HepG2 (cell line): Measurements from ENCODE around the gene PRMT5. TPM values are rescaled to one million over a fixed set of nuclear protein-coding genes. Genes with fewer than 3 reads are reported as not detected.

Source experiments
- AHR ChIP-seq: IDR thresholded peaks from 2 replicates; pipeline ENCODE4 v1.6.1; 2018; ENCODE audit warnings: missing genetic modification reagents, missing compliant biosample characterization
- CHCHD3 ChIP-seq: sonication (generic); formaldehyde crosslinking; IDR thresholded peaks from 2 replicates; pipeline ENCODE4 v1.8.0; 2022; ENCODE audit warnings: mild to moderate bottlenecking, missing genetic modification reagents, moderate library complexity
- DR1 ChIP-seq: sonication (generic); formaldehyde crosslinking; IDR thresholded peaks from 2 replicates; pipeline ENCODE4 v1.8.0; 2021; ENCODE audit warnings: mild to moderate bottlenecking, missing genetic modification reagents, inconsistent platforms
- FOXJ3 ChIP-seq: sonication (generic); formaldehyde crosslinking; IDR thresholded peaks from 2 replicates; pipeline ENCODE4 v1.4.0; 2020; ENCODE audit warnings: missing genetic modification reagents, mild to moderate bottlenecking, borderline replicate concordance
- KDM5A ChIP-seq: fragments of 200-600 bp; sonication (generic); IDR thresholded peaks from 2 replicates; pipeline ENCODE4 v1.7.0; 2018; ENCODE audit warnings: antibody characterized with exemption, mild to moderate bottlenecking, low read length, borderline replicate concordance
- MED1 ChIP-seq: sonication (generic); formaldehyde crosslinking; IDR thresholded peaks from 2 replicates; pipeline ENCODE4 v1.4.0; 2020; ENCODE audit warnings: missing genetic modification reagents
- NFE2 ChIP-seq: sonication (generic); formaldehyde crosslinking; IDR thresholded peaks from 2 replicates; pipeline ENCODE4 v1.4.0; 2020; ENCODE audit warnings: missing genetic modification reagents
- PAXIP1 ChIP-seq: sonication (generic); formaldehyde crosslinking; conservative IDR thresholded peaks from 2 replicates; pipeline ENCODE4 v1.4.0; 2020; ENCODE audit warnings: mild to moderate bottlenecking, missing genetic modification reagents, moderate library complexity
- TCF12 ChIP-seq, 2 experiments: fragments of 450-650 bp in 1 of 2; sonication (generic) in 1 of 2; formaldehyde crosslinking in 1 of 2; IDR thresholded peaks; 2 replicates each; pipeline versions ENCODE4 v1.6.1 to v1.8.0; 2017 to 2022; ENCODE audit warnings: antibody characterized with exemption in 1 of 2, mild to moderate bottlenecking in 1 of 2, missing genetic modification reagents in 1 of 2, moderate library complexity in 1 of 2
- ZNF136 ChIP-seq: sonication (generic); formaldehyde crosslinking; IDR thresholded peaks from 2 replicates; pipeline ENCODE4 v1.8.1; 2022; ENCODE audit warnings: low read depth, mild to moderate bottlenecking, moderate library complexity, missing genetic modification reagents
- ZNF205 ChIP-seq: IDR thresholded peaks from 2 replicates; pipeline ENCODE4 v1.6.1; 2018; ENCODE audit warnings: missing biosample characterization, missing genetic modification reagents
- ZNF232 ChIP-seq: sonication (generic); formaldehyde crosslinking; IDR thresholded peaks from 2 replicates; pipeline ENCODE4 v1.4.0; 2020; ENCODE audit warnings: missing genetic modification reagents, borderline replicate concordance
- ZNF570 ChIP-seq: sonication (generic); formaldehyde crosslinking; IDR thresholded peaks from 2 replicates; pipeline ENCODE4 v1.4.0; 2020; ENCODE audit warnings: mild to moderate bottlenecking, missing genetic modification reagents, borderline replicate concordance
- ZNF619 ChIP-seq: sonication (generic); formaldehyde crosslinking; IDR thresholded peaks from 2 replicates; pipeline ENCODE4 v1.4.0; 2020; ENCODE audit warnings: mild to moderate bottlenecking, missing genetic modification reagents
- ZNF850 ChIP-seq: sonication (generic); formaldehyde crosslinking; conservative IDR thresholded peaks from 2 replicates; pipeline ENCODE4 v1.9.0; 2021; ENCODE audit warnings: mild to moderate bottlenecking, missing genetic modification reagents
- polyA plus RNA-seq, 8 experiments: library from polyadenylated mRNA; depleted of rRNA in 3 of 8; stranded (reverse) in 7 of 8; unstranded in 1 of 8; fragments of >200 nt; fragmentation: Illumina TruSeq in 4 of 8; extraction: Trizol in 4 of 8; gene quantifications; 2 replicates each; pipeline versions ENCODE4 v1.2.1 to v1.2.3, GENCODE V29; 2011 to 2016; ENCODE audit warnings: low read depth in 4 of 8, missing spikeins in 1 of 8, mixed read lengths in 1 of 8; ENCODE audit not compliant: insufficient read depth in 1 of 8
- total RNA-seq, 5 experiments: library from RNA; depleted of rRNA; stranded (reverse); fragments of >200 nt; fragmentation: Illumina TruSeq; extraction: Trizol; gene quantifications; 2 replicates each; pipeline ENCODE4 v1.2.3, GENCODE V29; 2016; ENCODE audit warnings: low read depth in 1 of 5
- TF ChIP-seq, protein P1 (sequence below): sonication (generic); formaldehyde crosslinking; IDR thresholded peaks from 2 replicates; pipeline ENCODE4 v1.4.0; 2020; ENCODE audit warnings: missing genetic modification reagents
- TF ChIP-seq, protein P2 (sequence below), 2 experiments: fragments of 450-650 bp in 1 of 2; sonication (generic) in 1 of 2; formaldehyde crosslinking; IDR thresholded peaks; 2 replicates each; pipeline versions ENCODE4 v1.5.0 to v1.8.0; 2020 to 2022; ENCODE audit warnings: mild to moderate bottlenecking in 1 of 2, missing genetic modification reagents in 1 of 2
- TF ChIP-seq, protein P3 (sequence below): sonication (generic); formaldehyde crosslinking; IDR thresholded peaks from 2 replicates; pipeline ENCODE4 v1.8.0; 2022; ENCODE audit warnings: mild to moderate bottlenecking, missing genetic modification reagents, borderline replicate concordance
- TF ChIP-seq, protein P4 (sequence below): IDR thresholded peaks from 2 replicates; pipeline ENCODE4 v1.6.1; 2018; ENCODE audit warnings: missing genetic modification reagents, mild to moderate bottlenecking, missing compliant biosample characterization

Gene PRMT5
- total and polyA plus RNA-seq, 2 of the 13 experiments (the other 11 are each of a cell fraction or from before 2014, with no cell fraction given): 210 to 354 TPM

- TF ChIP-seq DR1 (CRISPR knock-in tag): no peak
- no peak for TF ChIP-seq CHCHD3 (CRISPR knock-in tag)
- TF ChIP-seq ZNF136 (CRISPR knock-in tag): no peak
- TF ChIP-seq MED1 (CRISPR knock-in tag): no peak
- TF ChIP-seq, protein P1, sequence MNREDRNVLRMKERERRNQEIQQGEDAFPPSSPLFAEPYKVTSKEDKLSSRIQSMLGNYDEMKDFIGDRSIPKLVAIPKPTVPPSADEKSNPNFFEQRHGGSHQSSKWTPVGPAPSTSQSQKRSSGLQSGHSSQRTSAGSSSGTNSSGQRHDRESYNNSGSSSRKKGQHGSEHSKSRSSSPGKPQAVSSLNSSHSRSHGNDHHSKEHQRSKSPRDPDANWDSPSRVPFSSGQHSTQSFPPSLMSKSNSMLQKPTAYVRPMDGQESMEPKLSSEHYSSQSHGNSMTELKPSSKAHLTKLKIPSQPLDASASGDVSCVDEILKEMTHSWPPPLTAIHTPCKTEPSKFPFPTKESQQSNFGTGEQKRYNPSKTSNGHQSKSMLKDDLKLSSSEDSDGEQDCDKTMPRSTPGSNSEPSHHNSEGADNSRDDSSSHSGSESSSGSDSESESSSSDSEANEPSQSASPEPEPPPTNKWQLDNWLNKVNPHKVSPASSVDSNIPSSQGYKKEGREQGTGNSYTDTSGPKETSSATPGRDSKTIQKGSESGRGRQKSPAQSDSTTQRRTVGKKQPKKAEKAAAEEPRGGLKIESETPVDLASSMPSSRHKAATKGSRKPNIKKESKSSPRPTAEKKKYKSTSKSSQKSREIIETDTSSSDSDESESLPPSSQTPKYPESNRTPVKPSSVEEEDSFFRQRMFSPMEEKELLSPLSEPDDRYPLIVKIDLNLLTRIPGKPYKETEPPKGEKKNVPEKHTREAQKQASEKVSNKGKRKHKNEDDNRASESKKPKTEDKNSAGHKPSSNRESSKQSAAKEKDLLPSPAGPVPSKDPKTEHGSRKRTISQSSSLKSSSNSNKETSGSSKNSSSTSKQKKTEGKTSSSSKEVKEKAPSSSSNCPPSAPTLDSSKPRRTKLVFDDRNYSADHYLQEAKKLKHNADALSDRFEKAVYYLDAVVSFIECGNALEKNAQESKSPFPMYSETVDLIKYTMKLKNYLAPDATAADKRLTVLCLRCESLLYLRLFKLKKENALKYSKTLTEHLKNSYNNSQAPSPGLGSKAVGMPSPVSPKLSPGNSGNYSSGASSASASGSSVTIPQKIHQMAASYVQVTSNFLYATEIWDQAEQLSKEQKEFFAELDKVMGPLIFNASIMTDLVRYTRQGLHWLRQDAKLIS (CRISPR knock-in tag): no peak
- TF ChIP-seq PAXIP1 (CRISPR knock-in tag): no peak
- no peak; the same call in 1 of the 2 replicates for TF ChIP-seq FOXJ3 (CRISPR knock-in tag)
- TF ChIP-seq, protein P2, sequence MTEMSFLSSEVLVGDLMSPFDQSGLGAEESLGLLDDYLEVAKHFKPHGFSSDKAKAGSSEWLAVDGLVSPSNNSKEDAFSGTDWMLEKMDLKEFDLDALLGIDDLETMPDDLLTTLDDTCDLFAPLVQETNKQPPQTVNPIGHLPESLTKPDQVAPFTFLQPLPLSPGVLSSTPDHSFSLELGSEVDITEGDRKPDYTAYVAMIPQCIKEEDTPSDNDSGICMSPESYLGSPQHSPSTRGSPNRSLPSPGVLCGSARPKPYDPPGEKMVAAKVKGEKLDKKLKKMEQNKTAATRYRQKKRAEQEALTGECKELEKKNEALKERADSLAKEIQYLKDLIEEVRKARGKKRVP (CRISPR knock-in tag; IDR thresholded peaks at IDR 0.05): peak in 1 of 2 experiments; percentile 32; a peak in 1 of 4 replicates
- TF ChIP-seq, protein P3, sequence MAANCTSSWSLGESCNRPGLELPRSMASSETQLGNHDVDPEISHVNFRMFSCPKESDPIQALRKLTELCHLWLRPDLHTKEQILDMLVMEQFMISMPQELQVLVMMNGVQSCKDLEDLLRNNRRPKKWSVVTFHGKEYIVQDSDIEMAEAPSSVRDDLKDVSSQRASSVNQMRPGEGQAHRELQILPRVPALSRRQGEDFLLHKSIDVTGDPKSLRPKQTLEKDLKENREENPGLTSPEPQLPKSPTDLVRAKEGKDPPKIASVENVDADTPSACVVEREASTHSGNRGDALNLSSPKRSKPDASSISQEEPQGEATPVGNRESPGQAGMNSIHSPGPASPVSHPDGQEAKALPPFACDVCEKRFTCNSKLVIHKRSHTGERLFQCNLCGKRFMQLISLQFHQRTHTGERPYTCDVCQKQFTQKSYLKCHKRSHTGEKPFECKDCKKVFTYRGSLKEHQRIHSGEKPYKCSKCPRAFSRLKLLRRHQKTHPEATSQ: no peak
- no peak for TF ChIP-seq ZNF850 (CRISPR knock-in tag)
- TF ChIP-seq, protein P4, sequence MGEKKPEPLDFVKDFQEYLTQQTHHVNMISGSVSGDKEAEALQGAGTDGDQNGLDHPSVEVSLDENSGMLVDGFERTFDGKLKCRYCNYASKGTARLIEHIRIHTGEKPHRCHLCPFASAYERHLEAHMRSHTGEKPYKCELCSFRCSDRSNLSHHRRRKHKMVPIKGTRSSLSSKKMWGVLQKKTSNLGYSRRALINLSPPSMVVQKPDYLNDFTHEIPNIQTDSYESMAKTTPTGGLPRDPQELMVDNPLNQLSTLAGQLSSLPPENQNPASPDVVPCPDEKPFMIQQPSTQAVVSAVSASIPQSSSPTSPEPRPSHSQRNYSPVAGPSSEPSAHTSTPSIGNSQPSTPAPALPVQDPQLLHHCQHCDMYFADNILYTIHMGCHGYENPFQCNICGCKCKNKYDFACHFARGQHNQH (CRISPR knock-in tag): no peak
- TF ChIP-seq ZNF570 (CRISPR knock-in tag): no peak
- no peak for TF ChIP-seq ZNF205 (CRISPR knock-in tag)
- no peak for TF ChIP-seq ZNF232
- no peak for TF ChIP-seq TCF12 (IDR thresholded peaks at IDR 0.05)
- no peak for TF ChIP-seq TCF12 (CRISPR knock-in tag; IDR thresholded peaks at IDR 0.05)
- no peak for TF ChIP-seq AHR
- no peak for TF ChIP-seq ZNF619
- TF ChIP-seq NFE2 (CRISPR knock-in tag): no peak
- no peak; the same call in 1 of the 2 replicates for TF ChIP-seq KDM5A
Measured at GRCh38 chr14:22929961-22930364, 787 bp upstream of the PRMT5 start (continued).
